OCI-LY1 (cell line): ENCODE measurements around the gene HMOX1.
A peak's percentile ranks its signal among the peaks of the same experiment; 100 is the strongest.

Experiments used
- CTCF ChIP-seq: fragments of 200-600 bp; sonication (generic), shearing (Covaris generic); IDR thresholded peaks from 2 replicates; pipeline ENCODE4 v1.5.1; 2017; ENCODE audit warnings: mild to moderate bottlenecking, antibody characterized with exemption, low read length, moderate library complexity, mixed read lengths
- EZH2 ChIP-seq: fragments of 200-600 bp; sonication (generic), shearing (Covaris generic); IDR thresholded peaks from 2 replicates; pipeline ENCODE4 v1.8.0; 2017; ENCODE audit warnings: borderline replicate concordance, mixed run types, mild to moderate bottlenecking, antibody characterized with exemption, low read length, moderate library complexity, mixed read lengths

- no peak for TF ChIP-seq EZH2
- TF ChIP-seq CTCF: peak; percentile 66
Measured at GRCh38 chr22:35350539-35351503, 30.1 kb upstream of the HMOX1 start.
